Endothelial cell of umbilical vein (primary cell): ENCODE results near the gene TAT. TPM values are rescaled to one million over a fixed set of nuclear protein-coding genes. Genes with fewer than 3 reads are reported as not detected.

Source experiments
- BruUV-seq: library from RNA; stranded (reverse); fragments of 400-500 nt; replicated peaks from 2 replicates; lab custom pipeline; 2021; lab: Mats Ljungman, UMichigan
- CTCF ChIA-PET: fragments of 300-600, 350-600 bp; sonication (Branson Sonifier 250); formaldehyde crosslinking; loops from one replicate; lab custom pipeline; 2021; ENCODE audit warnings: antibody characterized with exemption, inconsistent platforms; lab: Charles Lee
- POLR2A ChIA-PET: fragments of 300-600, 350-600 bp; sonication (Branson Sonifier 250); formaldehyde crosslinking; loops from one replicate; lab custom pipeline; 2021; ENCODE audit warnings: antibody characterized with exemption, inconsistent platforms; lab: Charles Lee
- DNase-seq: peaks from one replicate; pipeline ENCODE4 v3.0.0-alpha.2; 2011; ENCODE audit warnings: low read depth, low spot score
- FAIRE-seq: peaks from 2 replicates; lab custom pipeline; 2011; peaks lifted over from hg19 to GRCh38; lab: Jason Lieb, UNC
- H2AFZ ChIP-seq: 2 replicates; pipeline ENCODE4 v1.6.0; 2012; ENCODE audit warnings: low read depth, low read length, control low read depth, inconsistent platforms
- H3K27ac ChIP-seq: 2 replicates; pipeline ENCODE4 v1.5.1; 2011; ENCODE audit warnings: low read depth, mild to moderate bottlenecking, control low read depth, low read length, moderate library complexity; ENCODE audit not compliant: insufficient read depth
- H3K27me3 ChIP-seq, 2 experiments: 2 replicates each; pipeline versions ENCODE4 v1.6.0 to v1.6.1; 2011; ENCODE audit warnings: low read length in 2 of 2, mixed read lengths in 1 of 2; ENCODE audit not compliant: control insufficient read depth in 2 of 2, insufficient read depth in 2 of 2
- H3K36me3 ChIP-seq, 2 experiments: 2 replicates in 1 of 2; 3 replicates in 1 of 2; pipeline ENCODE4 v1.5.1; 2011; ENCODE audit warnings: low read length in 2 of 2, mild to moderate bottlenecking in 1 of 2, moderate library complexity in 1 of 2; ENCODE audit not compliant: control insufficient read depth in 2 of 2, insufficient read depth in 2 of 2; ENCODE audit errors: extremely low read depth in 1 of 2
- H3K4me1 ChIP-seq: 3 replicates; pipeline ENCODE4 v1.5.1; 2011; ENCODE audit warnings: mild to moderate bottlenecking, low read length; ENCODE audit not compliant: control insufficient read depth, insufficient read depth; ENCODE audit errors: extremely low read depth
- H3K4me2 ChIP-seq: 2 replicates; pipeline ENCODE4 v1.6.1; 2011; ENCODE audit warnings: low read length, control low read depth, mixed read lengths; ENCODE audit not compliant: insufficient read depth
- H3K4me3 ChIP-seq, 3 experiments: fragments of 200-600 bp in 1 of 3; sonication (generic), shearing (Covaris generic) in 1 of 3; replicated peaks in 1 of 3; 2 replicates each; pipeline ENCODE4 v1.5.1; 2011 to 2016; ENCODE audit warnings: control low read depth in 3 of 3, low read length in 3 of 3, mild to moderate bottlenecking in 2 of 3, inconsistent platforms in 1 of 3, low read depth in 1 of 3, moderate library complexity in 1 of 3; ENCODE audit not compliant: insufficient read depth in 1 of 3
- H3K79me2 ChIP-seq: 2 replicates; pipeline ENCODE4 v1.6.0; 2012; ENCODE audit warnings: low read length, inconsistent platforms; ENCODE audit not compliant: control insufficient read depth, insufficient read depth
- H3K9ac ChIP-seq: replicated peaks from 2 replicates; pipeline ENCODE3; 2011; ENCODE audit warnings: low read length, control low read depth; ENCODE audit not compliant: insufficient read depth; ENCODE audit errors: extremely low read depth
- H3K9me1 ChIP-seq: replicated peaks from 3 replicates; pipeline ENCODE4 v1.6.0; 2011; ENCODE audit warnings: mild to moderate bottlenecking, low read length; ENCODE audit not compliant: control insufficient read depth, insufficient read depth; ENCODE audit errors: extremely low read depth
- H3K9me3 ChIP-seq: replicated peaks from 2 replicates; pipeline ENCODE4 v1.5.1; 2012; ENCODE audit warnings: low read length, inconsistent platforms; ENCODE audit not compliant: control insufficient read depth, insufficient read depth
- H4K20me1 ChIP-seq: replicated peaks from 2 replicates; pipeline ENCODE3; 2011; ENCODE audit warnings: mild to moderate bottlenecking, low read length; ENCODE audit not compliant: control insufficient read depth, insufficient read depth; ENCODE audit errors: extremely low read depth
- CTCF ChIP-seq, 2 donors: IDR thresholded peaks; 1 replicate in 1 of 2; 2 replicates in 1 of 2; pipeline ENCODE4 v1.5.1; 2011; ENCODE audit warnings: low read length in 2 of 2, mild to moderate bottlenecking in 2 of 2, moderate library complexity in 2 of 2, control low read depth in 1 of 2, inconsistent platforms in 1 of 2, low read depth in 1 of 2; ENCODE audit not compliant: insufficient read depth in 1 of 2; ENCODE audit errors: extremely low read depth in 1 of 2
- EZH2 ChIP-seq: IDR thresholded peaks from 2 replicates; pipeline ENCODE4 v1.6.1; 2012; ENCODE audit warnings: borderline replicate concordance, low read depth, mild to moderate bottlenecking, moderate library complexity, low read length, inconsistent platforms; ENCODE audit not compliant: severe bottlenecking
- FOS ChIP-seq: IDR thresholded peaks from 2 replicates; pipeline ENCODE4 v1.6.1; 2011; ENCODE audit warnings: mild to moderate bottlenecking, low read length, moderate library complexity, borderline replicate concordance; ENCODE audit not compliant: insufficient read depth
- GATA2 ChIP-seq: IDR thresholded peaks from 2 replicates; pipeline ENCODE4 v1.7.0; 2011; ENCODE audit warnings: low read depth, mild to moderate bottlenecking, moderate library complexity, mixed read lengths, low read length; ENCODE audit not compliant: insufficient read length, insufficient read depth
- JUN ChIP-seq: IDR thresholded peaks from 2 replicates; pipeline ENCODE4 v1.6.1; 2011; ENCODE audit warnings: borderline replicate concordance, low read depth; ENCODE audit not compliant: insufficient read length, insufficient read depth
- MAX ChIP-seq: IDR thresholded peaks from 2 replicates; pipeline ENCODE4 v1.6.1; 2011; ENCODE audit not compliant: insufficient read depth, insufficient read length
- MYC ChIP-seq: IDR thresholded peaks from one replicate; pipeline ENCODE4 v1.6.1; 2011; ENCODE audit warnings: mild to moderate bottlenecking, low read depth, low read length
- POLR2A ChIP-seq: IDR thresholded peaks from 2 replicates; pipeline ENCODE4 v1.6.1; 2012; ENCODE audit warnings: low read depth, mild to moderate bottlenecking, control low read depth, low read length
- POLR2AphosphoS5 ChIP-seq: IDR thresholded peaks from 2 replicates; pipeline ENCODE4 v1.6.1; 2012; ENCODE audit warnings: low read depth, mild to moderate bottlenecking, control low read depth, low read length, moderate library complexity; ENCODE audit not compliant: insufficient read depth
- dilution Hi-C: fragments of 300-500 bp; cut with MboI; formaldehyde crosslinking; loops from one replicate; pipeline ENCODE4 v1.15.0; 2019; ENCODE audit warnings: low sequenced_read_pairs; ENCODE audit not compliant: extremely low pct_ligation_motif_present
- intact Hi-C: fragments of 100-400 bp; cut with micrococcal nuclease; formaldehyde crosslinking; loops from one replicate; pipeline ENCODE4 v1.10.0; 2022
- polyA plus RNA-seq, 4 experiments: library from polyadenylated mRNA; depleted of rRNA in 3 of 4; stranded (reverse) in 3 of 4; unstranded in 1 of 4; fragments of >200 nt; gene quantifications; 2 replicates each; pipeline versions ENCODE4 v1.2.1 to v1.2.3, GENCODE V29; 2011 to 2012; ENCODE audit warnings: missing spikeins in 1 of 4
- total RNA-seq: library from RNA; stranded (reverse); gene quantifications from 2 replicates; pipeline ENCODE4 v1.2.3, GENCODE V29; 2021

TAT gene
- total and polyA plus RNA-seq, 2 donors (not counting 3 experiments of a cell fraction or from before 2014, with no cell fraction given) = not detected

- CTCF ChIA-PET = interaction anchor here (1.2 kb wide), 1 partner anchor 41 kb away, joined by 4 read pairs; no protein-coding TSS in a partner anchor
- no peaks in the 10 kb centered on the region for H3K9me1 ChIP-seq
- no peaks in the 10 kb centered on the region for H3K9me3 ChIP-seq
- DNase-seq (no peak), FAIRE-seq (no peak)
- H3K36me3 ChIP-seq = no peaks in the 10 kb centered on the region
- intact Hi-C loops (no loop called here), dilution Hi-C loops (no loop called here)
- BruUV-seq = no TSS peak
- H3K4me3 ChIP-seq = no peak overlapping the region
- TF ChIP-seq CTCF (IDR thresholded peaks at IDR 0.05; ENCODE audit: extremely low read depth in 1 of 2, insufficient read depth in 1 of 2, low read depth in 1 of 2, low read length in 2 of 2) (no peak), MYC (no peak)
- no peak overlapping the region for H3K9ac ChIP-seq
- H4K20me1 ChIP-seq = no peaks in the 10 kb centered on the region
- H3K27ac ChIP-seq = no peak overlapping the region
- H3K4me1 ChIP-seq = peaks cover 2% of the 10 kb centered on the region
- no peak overlapping the region for H2AFZ ChIP-seq
- no peaks in the 10 kb centered on the region for H3K79me2 ChIP-seq
- POLR2A ChIA-PET = no interaction called here
- H3K4me2 ChIP-seq = no peak overlapping the region
- peaks cover 3 to 10% of the 10 kb centered on the region in 2 experiments for H3K27me3 ChIP-seq
Observed at GRCh38 chr16:71569621-71570020, 7.3 kb downstream of the TAT start.

- Histone ChIP-seq H3K27me3 (peaks cover 3 to 10% of the 10 kb centered on the region in 2 experiments), H3K9me1 (no peaks in the 10 kb centered on the region), H3K27ac (no peak overlapping the region), H2AFZ (no peak overlapping the region), H3K9ac (no peak overlapping the region), H3K79me2 (no peaks in the 10 kb centered on the region), H4K20me1 (no peaks in the 10 kb centered on the region), H3K4me3 (no peak overlapping the region), H3K9me3 (no peaks in the 10 kb centered on the region), H3K4me1 (peaks cover 2% of the 10 kb centered on the region), H3K36me3 (no peaks in the 10 kb centered on the region), H3K4me2 (no peak overlapping the region)
- FAIRE-seq (no peak), DNase-seq (no peak)
- TF ChIP-seq CTCF (IDR thresholded peaks at IDR 0.05; ENCODE audit: extremely low read depth in 1 of 2, insufficient read depth in 1 of 2, low read depth in 1 of 2, low read length in 2 of 2) (no peak), MYC (no peak), JUN (no peak), FOS (no peak), MAX (no peak), POLR2AphosphoS5 (no peak), GATA2 (no peak), EZH2 (no peak), POLR2A (no peak)
- BruUV-seq = no TSS peak
- intact Hi-C loops = no loop called here
- CTCF ChIA-PET = no interaction called here
- dilution Hi-C loops = no loop called here
- POLR2A ChIA-PET = no interaction called here
Observed at GRCh38 chr16:71568551-71568950, 8.3 kb downstream of the TAT start.
